Measurements from ENCODE around the gene SLC15A4.

- no peak for TF ChIP-seq POLR2A (IDR thresholded peaks at IDR 0.05)
- TF ChIP-seq CTCF (IDR thresholded peaks at IDR 0.05), result no peak
Observed at GRCh38 chr12:128755566-128755965, 68.2 kb downstream of the SLC15A4 start.

All from stomach (tissue), 4 donors.